Measurements from ENCODE around the gene MRPS34. TPM values are rescaled to one million over a fixed set of nuclear protein-coding genes. Genes with fewer than 3 reads are reported as not detected.

MRPS34 gene
- total and polyA plus RNA-seq, 2 experiments from 2014 or later: 116 to 155 TPM

- Histone ChIP-seq H4K20me1 (ENCODE audit: insufficient read depth, poor library complexity, severe bottlenecking) (peaks cover 7% of the 10 kb centered on the region), H3K9me2 (replicated peaks; ENCODE audit: insufficient read depth) (no peaks in the 10 kb centered on the region), H3K4me1 (ENCODE audit: insufficient read depth) (peaks cover 4% of the 10 kb centered on the region), H3K27me3 (no peaks in the 10 kb centered on the region), H3K4me2 (no peak overlapping the region), H3K79me2 (peaks cover 41% of the 10 kb centered on the region), H3K27ac (no peak overlapping the region), H3K36me3 (replicated peaks; ENCODE audit: insufficient read depth, low read depth) (no peaks in the 10 kb centered on the region), H3K9me3 (ENCODE audit: low read depth) (no peaks in the 10 kb centered on the region), H3K4me3 (no peak overlapping the region), H2AFZ (no peak overlapping the region)
- TF ChIP-seq CTCF (IDR thresholded peaks at IDR 0.05; ENCODE audit: poor library complexity) (no peak), EZH2 (IDR thresholded peaks at IDR 0.05; ENCODE audit: borderline replicate concordance) (no peak)
- DNase-seq (ENCODE audit: low spot score): peak; percentile 5
- WGBS (ENCODE audit: low lambda C conversion rate, missing lambda C conversion rate): 97% methylated on average over 43 of the region's 51 CpGs
These were observed 13.5 kb upstream of the MRPS34 start for GRCh38 chr16:1786242-1787055.

GRCh38 chr16:1785846-1786170, 12.9 kb upstream of the MRPS34 start:
- H3K4me2 ChIP-seq: no peak overlapping the region
- no peaks in the 10 kb centered on the region for H3K27me3 ChIP-seq
- no peaks in the 10 kb centered on the region for H3K9me3 ChIP-seq (ENCODE audit: low read depth)
- H3K36me3 ChIP-seq (replicated peaks; ENCODE audit: insufficient read depth, low read depth): no peaks in the 10 kb centered on the region
- H2AFZ ChIP-seq: no peak overlapping the region
- no peak overlapping the region for H3K4me3 ChIP-seq
- no peak overlapping the region for H3K27ac ChIP-seq
- no peaks in the 10 kb centered on the region for H3K9me2 ChIP-seq (replicated peaks; ENCODE audit: insufficient read depth)
- 92% methylated on average over 14 of the region's 14 CpGs for WGBS (ENCODE audit: low lambda C conversion rate, missing lambda C conversion rate)
- peaks cover 9% of the 10 kb centered on the region for H3K4me1 ChIP-seq (ENCODE audit: insufficient read depth)
- TF ChIP-seq EZH2 (IDR thresholded peaks at IDR 0.05; ENCODE audit: borderline replicate concordance): no peak
- no peak for TF ChIP-seq EZH2phosphoT487 (IDR thresholded peaks at IDR 0.05; ENCODE audit: low read depth, severe bottlenecking, unreplicated experiment)
- no peak for TF ChIP-seq CTCF (IDR thresholded peaks at IDR 0.05; ENCODE audit: poor library complexity)
- peaks cover 48% of the 10 kb centered on the region for H3K79me2 ChIP-seq
- H4K20me1 ChIP-seq (ENCODE audit: insufficient read depth, poor library complexity, severe bottlenecking): peaks cover 10% of the 10 kb centered on the region
- no peak for DNase-seq (ENCODE audit: low spot score)

GRCh38 chr16:1784977-1785845, 12.3 kb upstream of the MRPS34 start:
- no peak overlapping the region for H2AFZ ChIP-seq
- H3K4me3 ChIP-seq: no peak overlapping the region
- H3K79me2 ChIP-seq: peaks cover 54% of the 10 kb centered on the region
- H3K36me3 ChIP-seq (replicated peaks; ENCODE audit: insufficient read depth, low read depth): no peaks in the 10 kb centered on the region
- H3K9me3 ChIP-seq (ENCODE audit: low read depth): no peaks in the 10 kb centered on the region
- H3K4me2 ChIP-seq: no peak overlapping the region
- H3K27ac ChIP-seq: no peak overlapping the region
- TF ChIP-seq EZH2 (IDR thresholded peaks at IDR 0.05; ENCODE audit: borderline replicate concordance): no peak
- no peak for TF ChIP-seq CTCF (IDR thresholded peaks at IDR 0.05; ENCODE audit: poor library complexity)
- TF ChIP-seq EZH2phosphoT487 (IDR thresholded peaks at IDR 0.05; ENCODE audit: low read depth, severe bottlenecking, unreplicated experiment): no peak
- DNase-seq (ENCODE audit: low spot score): no peak
- H3K4me1 ChIP-seq (ENCODE audit: insufficient read depth): peaks cover 9% of the 10 kb centered on the region
- 93% methylated on average over 26 of the region's 26 CpGs for WGBS (ENCODE audit: low lambda C conversion rate, missing lambda C conversion rate)
- H4K20me1 ChIP-seq (ENCODE audit: insufficient read depth, poor library complexity, severe bottlenecking): peaks cover 10% of the 10 kb centered on the region
- no peaks in the 10 kb centered on the region for H3K27me3 ChIP-seq
- no peaks in the 10 kb centered on the region for H3K9me2 ChIP-seq (replicated peaks; ENCODE audit: insufficient read depth)

All from hepatocyte (in vitro differentiated cells).